Breast epithelium (tissue), 3 donors: Measurements from ENCODE around the gene IFT57.

Experiments used
- CTCF ChIP-seq, 3 donors: fragments of 450-650 bp; IDR thresholded peaks; one replicate each; pipeline ENCODE4 v1.5.1; 2016 to 2017; ENCODE audit warnings: antibody characterized with exemption in 3 of 3, mild to moderate bottlenecking in 3 of 3, moderate library complexity in 3 of 3
- POLR2A ChIP-seq: fragments of 450-650 bp; IDR thresholded peaks from one replicate; pipeline ENCODE4 v1.6.1; 2016; ENCODE audit warnings: antibody characterized with exemption, mild to moderate bottlenecking, moderate library complexity
- POLR2AphosphoS5 ChIP-seq, 3 donors: sonication (generic); formaldehyde crosslinking; IDR thresholded peaks; one replicate each; pipeline ENCODE4 v1.6.1; 2017; ENCODE audit warnings: antibody characterized with exemption in 3 of 3

- TF ChIP-seq POLR2A (no peak), CTCF (IDR thresholded peaks at IDR 0.05) (no peak), POLR2AphosphoS5 (IDR thresholded peaks at IDR 0.05) (no peak)
These were observed 46.9 kb downstream of the IFT57 start for GRCh38 chr3:108175352-108175751.
